Esophagus muscularis mucosa (tissue), 4 donors: ENCODE data around the gene STAB2. TPM values are rescaled to one million over a fixed set of nuclear protein-coding genes. Genes with fewer than 3 reads are reported as not detected.

Source experiments
- DNase-seq: peaks from one replicate; pipeline ENCODE4 v3.0.0-alpha.2; 2017; ENCODE audit errors: extremely low spot score
- H3K27ac ChIP-seq, 4 donors: fragments of 200-600 bp; sonication (generic); replicated peaks in 1 of 4; 1 replicate in 3 of 4; 2 replicates in 1 of 4; pipeline ENCODE4 v1.5.1; 2016 to 2019; ENCODE audit warnings: mild to moderate bottlenecking in 1 of 4
- H3K27me3 ChIP-seq, 4 donors: fragments of 200-600 bp; sonication (generic); one replicate each; pipeline versions ENCODE4 v1.5.1 to v1.6.0; 2016 to 2019
- H3K36me3 ChIP-seq, 4 donors: fragments of 200-600 bp; sonication (generic); one replicate each; pipeline ENCODE4 v1.5.1; 2016 to 2019
- H3K4me1 ChIP-seq, 4 donors: fragments of 200-600 bp; sonication (generic); one replicate each; pipeline ENCODE4 v1.5.1; 2016 to 2019
- H3K4me3 ChIP-seq, 4 donors: fragments of 200-600 bp; sonication (generic); 1 replicate in 2 of 4; 2 replicates in 2 of 4; pipeline ENCODE4 v1.5.1; 2016 to 2019; ENCODE audit warnings: mild to moderate bottlenecking in 4 of 4, moderate library complexity in 1 of 4
- H3K9me3 ChIP-seq, 4 donors: fragments of 200-600 bp; sonication (generic); 1 replicate in 3 of 4; 2 replicates in 1 of 4; pipeline ENCODE4 v1.5.1; 2016 to 2019
- EP300 ChIP-seq: sonication (generic); formaldehyde crosslinking; IDR thresholded peaks from one replicate; pipeline ENCODE4 v1.6.1; 2017; ENCODE audit warnings: antibody characterized with exemption
- POLR2A ChIP-seq: fragments of 450-650 bp; IDR thresholded peaks from one replicate; pipeline ENCODE4 v1.6.1; 2017; ENCODE audit warnings: antibody characterized with exemption, moderate library complexity, mild to moderate bottlenecking, low read depth
- POLR2AphosphoS5 ChIP-seq, 2 donors: sonication (generic); formaldehyde crosslinking; IDR thresholded peaks; one replicate each; pipeline ENCODE4 v1.6.1; 2017; ENCODE audit warnings: antibody characterized with exemption in 2 of 2
- WGBS: methylation state at CpG from one replicate; pipeline ENCODE4 v1.1.5; 2018; 5-methylcytosine and 5-hydroxymethylcytosine counted together
- intact Hi-C: fragments of 100-400 bp; cut with DNase I; formaldehyde crosslinking; loops from one replicate; pipeline ENCODE4 v1.15.1; 2023
- total RNA-seq, 4 donors: library from RNA; depleted of rRNA; stranded (reverse); fragments of >200 nt; gene quantifications; one replicate each; pipeline versions ENCODE4 v1.1.0 to v1.2.1, GENCODE V29; 2016
- TF ChIP-seq, protein P1 (sequence below), 3 experiments: fragments of 200-600 bp in 2 of 3; fragments of 450-650 bp in 1 of 3; sonication (generic) in 2 of 3; IDR thresholded peaks; one replicate each; pipeline ENCODE4 v1.5.1; 2017 to 2019; ENCODE audit warnings: antibody characterized with exemption in 3 of 3, mild to moderate bottlenecking in 2 of 3, moderate library complexity in 1 of 3

STAB2 gene
- total RNA-seq, 4 donors from 2014 or later: under 0.01 to 0.50 (median 0.29) TPM; not detected in 1

DNA sequence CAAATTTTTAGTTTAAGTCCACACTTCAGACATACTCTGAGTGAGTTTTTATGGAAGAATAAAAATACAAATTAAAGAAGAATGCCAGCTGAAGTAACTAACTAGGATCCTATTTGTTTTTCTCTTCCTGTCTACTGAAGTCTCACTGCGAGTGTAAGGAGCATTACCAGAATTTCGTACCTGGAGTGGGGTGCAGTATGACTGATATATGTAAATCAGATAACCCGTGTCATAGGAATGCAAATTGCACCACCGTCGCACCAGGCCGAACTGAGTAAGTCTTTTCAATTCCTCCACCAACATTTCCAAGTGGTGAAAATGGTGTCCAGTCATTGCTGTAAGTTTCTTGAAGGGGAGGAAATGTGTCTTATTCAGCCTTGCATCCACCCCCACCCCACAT, 52.9 kb downstream of the STAB2 start:
- Histone ChIP-seq H3K27me3 (peaks cover 0 to 6% (median 0%) of the 10 kb centered on the region in 4 donors), H3K27ac (no peak overlapping the region), H3K4me3 (no peak overlapping the region), H3K36me3 (no peaks in the 10 kb centered on the region), H3K4me1 (peaks cover 0 to 32% (median 26%) of the 10 kb centered on the region in 4 donors), H3K9me3 (peaks cover 0 to 10% (median 6%) of the 10 kb centered on the region in 4 donors)
- TF ChIP-seq EP300 (no peak), POLR2AphosphoS5 (IDR thresholded peaks at IDR 0.05) (no peak), POLR2A (no peak)
- TF ChIP-seq, protein P1, sequence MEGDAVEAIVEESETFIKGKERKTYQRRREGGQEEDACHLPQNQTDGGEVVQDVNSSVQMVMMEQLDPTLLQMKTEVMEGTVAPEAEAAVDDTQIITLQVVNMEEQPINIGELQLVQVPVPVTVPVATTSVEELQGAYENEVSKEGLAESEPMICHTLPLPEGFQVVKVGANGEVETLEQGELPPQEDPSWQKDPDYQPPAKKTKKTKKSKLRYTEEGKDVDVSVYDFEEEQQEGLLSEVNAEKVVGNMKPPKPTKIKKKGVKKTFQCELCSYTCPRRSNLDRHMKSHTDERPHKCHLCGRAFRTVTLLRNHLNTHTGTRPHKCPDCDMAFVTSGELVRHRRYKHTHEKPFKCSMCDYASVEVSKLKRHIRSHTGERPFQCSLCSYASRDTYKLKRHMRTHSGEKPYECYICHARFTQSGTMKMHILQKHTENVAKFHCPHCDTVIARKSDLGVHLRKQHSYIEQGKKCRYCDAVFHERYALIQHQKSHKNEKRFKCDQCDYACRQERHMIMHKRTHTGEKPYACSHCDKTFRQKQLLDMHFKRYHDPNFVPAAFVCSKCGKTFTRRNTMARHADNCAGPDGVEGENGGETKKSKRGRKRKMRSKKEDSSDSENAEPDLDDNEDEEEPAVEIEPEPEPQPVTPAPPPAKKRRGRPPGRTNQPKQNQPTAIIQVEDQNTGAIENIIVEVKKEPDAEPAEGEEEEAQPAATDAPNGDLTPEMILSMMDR (IDR thresholded peaks at IDR 0.05): no peak
- DNase-seq: no peak
- intact Hi-C loops: no loop called here
- 88% methylated on average over 6 of the region's 6 CpGs for WGBS

DNA sequence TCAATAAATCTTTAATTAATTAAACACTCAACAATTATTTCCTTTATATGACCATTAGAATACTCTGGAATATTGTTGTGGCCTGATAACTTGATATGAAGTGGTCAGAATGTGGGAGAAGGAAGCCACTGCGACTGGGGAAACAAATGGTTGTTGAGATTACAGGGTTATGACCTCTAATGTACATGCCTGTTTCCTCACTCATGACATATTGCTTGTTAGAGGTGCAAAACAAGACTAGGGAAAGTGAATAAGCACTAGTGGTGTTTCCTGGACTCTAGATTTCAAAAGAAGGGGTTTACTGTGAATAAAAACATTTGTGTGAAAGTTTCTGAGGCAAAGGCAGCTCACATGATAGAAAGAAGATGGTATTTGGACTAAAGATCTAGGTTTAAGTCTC, 53.3 kb downstream of the STAB2 start:
- TF ChIP-seq POLR2AphosphoS5 (IDR thresholded peaks at IDR 0.05) (no peak), EP300 (no peak), POLR2A (no peak)
- TF ChIP-seq, protein P1 (IDR thresholded peaks at IDR 0.05): no peak
- intact Hi-C loops: no loop called here
- no peak overlapping the region for H3K27ac ChIP-seq
- peaks cover 0 to 5% (median 2%) of the 10 kb centered on the region in 4 donors for H3K9me3 ChIP-seq
- peaks cover 0 to 37% (median 30%) of the 10 kb centered on the region in 4 donors for H3K4me1 ChIP-seq
- 55% methylated on average over 1 of the region's 1 CpG for WGBS
- DNase-seq: no peak
- no peak overlapping the region for H3K4me3 ChIP-seq
- H3K36me3 ChIP-seq: no peaks in the 10 kb centered on the region
- peaks cover 0 to 6% (median 0%) of the 10 kb centered on the region in 4 donors for H3K27me3 ChIP-seq

DNA sequence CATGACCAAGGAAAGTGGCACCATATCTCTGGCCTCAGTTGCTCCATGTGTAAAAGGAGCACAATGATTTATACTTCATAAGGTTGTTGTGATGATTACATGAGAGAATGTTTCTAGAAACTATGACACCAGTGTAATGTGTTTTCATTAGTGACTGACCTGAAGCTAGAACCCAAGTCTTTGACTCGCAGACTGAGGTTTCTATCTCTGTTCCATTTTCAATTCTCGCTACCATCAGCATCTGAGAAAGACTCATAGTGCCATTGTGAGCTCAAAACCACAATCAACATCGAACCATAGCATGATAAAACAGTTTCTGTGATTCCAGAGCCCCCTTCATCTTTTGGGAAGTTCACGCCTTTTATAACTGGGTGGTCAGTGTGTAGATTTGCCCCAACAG, 53.8 kb downstream of the STAB2 start:
- TF ChIP-seq POLR2A (no peak), EP300 (no peak), POLR2AphosphoS5 (IDR thresholded peaks at IDR 0.05) (no peak)
- TF ChIP-seq, protein P1 (IDR thresholded peaks at IDR 0.05): no peak
- no peak for DNase-seq
- intact Hi-C loops: no loop called here
- Histone ChIP-seq H3K36me3 (no peaks in the 10 kb centered on the region), H3K27me3 (peaks cover 0 to 6% (median 0%) of the 10 kb centered on the region in 4 donors), H3K27ac (no peak overlapping the region), H3K9me3 (peaks cover 0 to 4% (median 0%) of the 10 kb centered on the region in 4 donors), H3K4me3 (no peak overlapping the region), H3K4me1 (peaks cover 0 to 41% (median 34%) of the 10 kb centered on the region in 4 donors)
- 86% methylated on average over 4 of the region's 4 CpGs for WGBS

DNA sequence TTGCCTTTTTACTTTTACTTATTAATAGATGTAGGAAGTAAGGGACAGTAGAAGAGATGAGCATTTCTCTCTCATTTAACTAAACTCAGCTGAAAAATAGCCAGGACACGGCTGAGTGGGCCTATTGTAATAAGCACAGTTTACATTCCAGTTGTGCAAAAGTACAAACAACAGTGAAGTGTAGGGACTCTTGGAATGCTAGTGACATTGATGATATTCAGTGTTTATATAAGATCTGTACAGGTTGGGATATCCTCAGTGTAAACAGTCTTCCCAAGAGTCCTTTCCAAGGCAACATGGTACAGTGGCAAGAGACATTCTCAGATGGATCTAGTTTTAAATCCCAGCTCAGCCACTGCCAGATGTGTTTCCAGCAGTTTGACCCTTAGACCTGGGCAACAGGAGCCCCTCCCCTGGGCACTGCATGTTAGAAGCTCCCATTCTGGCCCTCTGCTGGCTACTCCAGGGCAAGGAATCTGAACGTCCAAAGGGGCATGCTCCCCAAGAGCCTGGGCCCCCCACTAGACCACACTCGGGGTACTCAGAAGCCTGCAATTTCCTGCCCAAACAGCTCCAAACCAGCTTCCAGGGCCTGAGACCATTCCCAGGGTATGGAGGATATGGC, 55.3 kb downstream of the STAB2 start:
- DNase-seq: no peak
- intact Hi-C loops: no loop called here
- peaks cover 0 to 4% (median 0%) of the 10 kb centered on the region in 4 donors for H3K9me3 ChIP-seq
- TF ChIP-seq POLR2AphosphoS5 (IDR thresholded peaks at IDR 0.05) (peak in 1 of 2 donors; percentile 47), EP300 (no peak), POLR2A (no peak)
- TF ChIP-seq, protein P1 (IDR thresholded peaks at IDR 0.05): peak in 1 of 3 experiments; percentile 11
- peaks cover 0 to 56% (median 47%) of the 10 kb centered on the region in 4 donors for H3K4me1 ChIP-seq
- H3K27me3 ChIP-seq: peaks cover 0 to 6% (median 0%) of the 10 kb centered on the region in 4 donors
- 60% methylated on average over 3 of the region's 3 CpGs for WGBS
- peak overlapping the region; percentile 55 to 84 (median 75) for H3K27ac ChIP-seq
- no peaks in the 10 kb centered on the region for H3K36me3 ChIP-seq
- H3K4me3 ChIP-seq: no peak overlapping the region

DNA sequence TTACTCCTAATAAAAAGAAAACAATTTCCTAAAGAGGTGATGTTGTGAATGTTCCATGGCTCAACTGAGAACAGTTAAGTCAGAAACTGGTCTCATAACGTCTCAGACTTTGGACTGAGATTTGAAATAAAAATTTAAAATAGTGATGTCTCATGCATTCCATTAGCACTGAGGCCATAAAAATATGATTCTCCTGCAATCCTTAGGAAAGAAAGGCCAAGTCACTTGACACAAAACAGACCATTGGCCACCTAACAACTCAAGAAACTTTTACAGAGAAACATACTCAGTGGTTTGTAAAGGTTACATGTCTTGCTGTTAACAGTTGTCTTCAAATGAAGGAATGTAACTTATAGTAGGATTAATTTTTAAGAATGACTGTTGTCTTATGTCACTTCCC, 58.1 kb downstream of the STAB2 start:
- peaks cover 0 to 60% (median 50%) of the 10 kb centered on the region in 4 donors for H3K4me1 ChIP-seq
- H3K9me3 ChIP-seq: no peaks in the 10 kb centered on the region
- intact Hi-C loops: no loop called here
- H3K27me3 ChIP-seq: peaks cover 0 to 6% (median 0%) of the 10 kb centered on the region in 4 donors
- peak overlapping the region; percentile 58 to 75 (median 73) for H3K27ac ChIP-seq
- no peak overlapping the region for H3K4me3 ChIP-seq
- DNase-seq: no peak
- WGBS: 22% methylated on average over 1 of the region's 1 CpG
- TF ChIP-seq EP300: no peak
- TF ChIP-seq POLR2AphosphoS5 (IDR thresholded peaks at IDR 0.05): peak in 1 of 2 donors; percentile 82
- no peaks in the 10 kb centered on the region for H3K36me3 ChIP-seq
